GM18951 (cell line): Measurements from ENCODE around the gene SCO2.

ENCODE experiments used
- POLR2A ChIP-seq: IDR thresholded peaks from 4 replicates; pipeline ENCODE4 v1.6.1; 2011; ENCODE audit warnings: mild to moderate bottlenecking; ENCODE audit not compliant: insufficient read length, insufficient read depth; ENCODE audit errors: extremely low read depth
- in situ Hi-C: fragments of 300-500 bp; cut with MboI; formaldehyde crosslinking; loops from one replicate; pipeline ENCODE4 v1.12.0; 2022; ENCODE audit warnings: low sequenced_read_pairs, mixed read lengths, inconsistent platforms; ENCODE audit not compliant: unreplicated experiment

SCO2 gene

GRCh38 chr22:50474710-50475651 is 50.4 kb downstream of the SCO2 start, which contains the start of gene SBF1:
SBF1 (minus strand) TSS chr22:50475035; CDS start chr22:50474840, 195 bp downstream.
- TF ChIP-seq POLR2A = peak; percentile 70
- in situ Hi-C loops = no loop called here

GRCh38 chr22:50473855-50474671 is 51.3 kb downstream of the SCO2 start:
- TF ChIP-seq POLR2A = no peak
- in situ Hi-C loops = no loop called here
